Astrocyte (in vitro differentiated cells and primary cell): ENCODE results near the gene FAM124A. TPM values are rescaled to one million over a fixed set of nuclear protein-coding genes. Genes with fewer than 3 reads are reported as not detected.

Experiments used
- DNase-seq: peaks from one replicate; pipeline ENCODE4 v3.0.0-alpha.2; 2010; ENCODE audit warnings: low read depth
- FAIRE-seq: peaks from 2 replicates; lab custom pipeline; 2011; peaks lifted over from hg19 to GRCh38; lab: Jason Lieb, UNC
- H2AFZ ChIP-seq: 2 replicates; pipeline ENCODE4 v1.6.0; 2012; ENCODE audit warnings: low read depth, low read length, inconsistent platforms
- H3K27ac ChIP-seq: 2 replicates; pipeline ENCODE4 v1.5.1; 2011; ENCODE audit warnings: low read depth, low read length, inconsistent platforms
- H3K27me3 ChIP-seq: 2 replicates; pipeline ENCODE4 v1.6.0; 2011; ENCODE audit warnings: low read length, inconsistent platforms; ENCODE audit not compliant: insufficient read depth
- H3K36me3 ChIP-seq: 2 replicates; pipeline ENCODE4 v1.5.1; 2011; ENCODE audit warnings: low read length, inconsistent platforms; ENCODE audit not compliant: insufficient read depth
- H3K4me1 ChIP-seq: 2 replicates; pipeline ENCODE4 v1.5.1; 2011; ENCODE audit warnings: low read length, inconsistent platforms; ENCODE audit not compliant: insufficient read depth
- H3K4me2 ChIP-seq: 2 replicates; pipeline ENCODE4 v1.6.0; 2012; ENCODE audit warnings: low read length, inconsistent platforms
- H3K4me3 ChIP-seq: 2 replicates; pipeline ENCODE4 v1.5.1; 2011; ENCODE audit warnings: low read depth, mild to moderate bottlenecking, low read length, inconsistent platforms; ENCODE audit not compliant: insufficient read depth
- H3K79me2 ChIP-seq: 2 replicates; pipeline ENCODE4 v1.6.0; 2012; ENCODE audit warnings: mild to moderate bottlenecking, low read length, inconsistent platforms; ENCODE audit not compliant: insufficient read depth
- H3K9ac ChIP-seq: 2 replicates; pipeline ENCODE4 v1.6.0; 2012; ENCODE audit warnings: mild to moderate bottlenecking, low read length, inconsistent platforms
- H3K9me3 ChIP-seq: 2 replicates; pipeline ENCODE4 v1.5.1; 2012; ENCODE audit warnings: low read depth, mild to moderate bottlenecking, low read length, inconsistent platforms; ENCODE audit not compliant: insufficient read depth
- H4K20me1 ChIP-seq: 2 replicates; pipeline ENCODE4 v1.6.0; 2012; ENCODE audit warnings: low read length, inconsistent platforms; ENCODE audit not compliant: insufficient read depth
- H3K27ac Mint-ChIP-seq: one replicate; pipeline ENCODE4 v1.8.0; 2021; ENCODE audit warnings: mild to moderate bottlenecking, mixed read lengths; ENCODE audit not compliant: unreplicated experiment
- H3K27me3 Mint-ChIP-seq: one replicate; pipeline ENCODE4 v1.8.0; 2021; ENCODE audit warnings: low read depth, mixed read lengths; ENCODE audit not compliant: unreplicated experiment
- H3K36me3 Mint-ChIP-seq: one replicate; pipeline ENCODE4 v1.8.0; 2021; ENCODE audit warnings: low read depth, mixed read lengths; ENCODE audit not compliant: unreplicated experiment
- H3K4me1 Mint-ChIP-seq: one replicate; pipeline ENCODE4 v1.8.0; 2021; ENCODE audit warnings: low read depth, mixed read lengths; ENCODE audit not compliant: unreplicated experiment
- H3K4me3 Mint-ChIP-seq: one replicate; pipeline ENCODE4 v1.8.0; 2021; ENCODE audit warnings: mild to moderate bottlenecking, moderate library complexity, mixed read lengths; ENCODE audit not compliant: unreplicated experiment
- H3K9me3 Mint-ChIP-seq: one replicate; pipeline ENCODE4 v1.8.0; 2021; ENCODE audit warnings: mild to moderate bottlenecking, mixed read lengths; ENCODE audit not compliant: unreplicated experiment
- EZH2 ChIP-seq: IDR thresholded peaks from 2 replicates; pipeline ENCODE4 v1.6.1; 2012; ENCODE audit warnings: mild to moderate bottlenecking, low read length, inconsistent platforms; ENCODE audit not compliant: insufficient read depth
- total RNA-seq: library from RNA; stranded (reverse); gene quantifications from 2 replicates; pipeline ENCODE4 v1.2.1, GENCODE V29; 2021
- TF ChIP-seq, protein P1 (sequence below): IDR thresholded peaks from 2 replicates; pipeline ENCODE4 v1.5.1; 2011; ENCODE audit warnings: low read depth, mild to moderate bottlenecking, inconsistent platforms, low read length, moderate library complexity; ENCODE audit not compliant: insufficient read depth

FAM124A gene
- total RNA-seq, 1 donor from 2014 or later, result 1.1 TPM

DNA sequence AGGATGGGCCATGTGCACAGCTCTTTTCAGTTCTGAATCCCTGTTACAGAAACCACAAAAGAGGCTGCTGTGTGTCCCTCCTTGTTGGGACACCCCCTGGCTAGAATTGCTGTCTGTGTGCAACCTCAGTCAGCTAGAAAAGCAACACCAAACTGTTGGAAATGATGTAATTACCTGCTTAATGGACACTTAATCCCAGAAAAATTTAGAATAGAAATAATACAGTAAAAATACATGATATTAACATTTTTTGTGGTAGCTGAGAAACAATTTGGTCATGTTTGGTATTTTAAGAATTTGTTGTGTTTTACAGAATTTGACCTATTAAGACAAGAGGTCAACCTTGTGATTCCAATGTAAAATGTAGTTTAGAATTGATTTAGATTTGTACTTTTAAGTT lies 46.8 kb downstream of the FAM124A start:
- Histone ChIP-seq H3K4me1 (no peaks in the 10 kb centered on the region), H4K20me1 (no peaks in the 10 kb centered on the region), H3K27ac (no peak overlapping the region), H3K27me3 (peaks cover 2% of the 10 kb centered on the region), H2AFZ (no peak overlapping the region), H3K4me3 (no peak overlapping the region), H3K9ac (no peak overlapping the region), H3K4me2 (peak overlapping the region; percentile 2), H3K9me3 (no peaks in the 10 kb centered on the region), H3K36me3 (no peaks in the 10 kb centered on the region), H3K79me2 (no peaks in the 10 kb centered on the region)
- TF ChIP-seq, protein P1, sequence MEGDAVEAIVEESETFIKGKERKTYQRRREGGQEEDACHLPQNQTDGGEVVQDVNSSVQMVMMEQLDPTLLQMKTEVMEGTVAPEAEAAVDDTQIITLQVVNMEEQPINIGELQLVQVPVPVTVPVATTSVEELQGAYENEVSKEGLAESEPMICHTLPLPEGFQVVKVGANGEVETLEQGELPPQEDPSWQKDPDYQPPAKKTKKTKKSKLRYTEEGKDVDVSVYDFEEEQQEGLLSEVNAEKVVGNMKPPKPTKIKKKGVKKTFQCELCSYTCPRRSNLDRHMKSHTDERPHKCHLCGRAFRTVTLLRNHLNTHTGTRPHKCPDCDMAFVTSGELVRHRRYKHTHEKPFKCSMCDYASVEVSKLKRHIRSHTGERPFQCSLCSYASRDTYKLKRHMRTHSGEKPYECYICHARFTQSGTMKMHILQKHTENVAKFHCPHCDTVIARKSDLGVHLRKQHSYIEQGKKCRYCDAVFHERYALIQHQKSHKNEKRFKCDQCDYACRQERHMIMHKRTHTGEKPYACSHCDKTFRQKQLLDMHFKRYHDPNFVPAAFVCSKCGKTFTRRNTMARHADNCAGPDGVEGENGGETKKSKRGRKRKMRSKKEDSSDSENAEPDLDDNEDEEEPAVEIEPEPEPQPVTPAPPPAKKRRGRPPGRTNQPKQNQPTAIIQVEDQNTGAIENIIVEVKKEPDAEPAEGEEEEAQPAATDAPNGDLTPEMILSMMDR, result no peak
- TF ChIP-seq EZH2, result no peak
- Mint-ChIP-seq H3K4me1 (peaks cover 18% of the 10 kb centered on the region), H3K9me3 (no peaks in the 10 kb centered on the region), H3K4me3 (peak overlapping the region; percentile 28), H3K27ac (peak overlapping the region; percentile 66), H3K36me3 (no peaks in the 10 kb centered on the region), H3K27me3 (peaks cover 2% of the 10 kb centered on the region)
- FAIRE-seq (peak; percentile 5), DNase-seq (peak; percentile 49)

DNA sequence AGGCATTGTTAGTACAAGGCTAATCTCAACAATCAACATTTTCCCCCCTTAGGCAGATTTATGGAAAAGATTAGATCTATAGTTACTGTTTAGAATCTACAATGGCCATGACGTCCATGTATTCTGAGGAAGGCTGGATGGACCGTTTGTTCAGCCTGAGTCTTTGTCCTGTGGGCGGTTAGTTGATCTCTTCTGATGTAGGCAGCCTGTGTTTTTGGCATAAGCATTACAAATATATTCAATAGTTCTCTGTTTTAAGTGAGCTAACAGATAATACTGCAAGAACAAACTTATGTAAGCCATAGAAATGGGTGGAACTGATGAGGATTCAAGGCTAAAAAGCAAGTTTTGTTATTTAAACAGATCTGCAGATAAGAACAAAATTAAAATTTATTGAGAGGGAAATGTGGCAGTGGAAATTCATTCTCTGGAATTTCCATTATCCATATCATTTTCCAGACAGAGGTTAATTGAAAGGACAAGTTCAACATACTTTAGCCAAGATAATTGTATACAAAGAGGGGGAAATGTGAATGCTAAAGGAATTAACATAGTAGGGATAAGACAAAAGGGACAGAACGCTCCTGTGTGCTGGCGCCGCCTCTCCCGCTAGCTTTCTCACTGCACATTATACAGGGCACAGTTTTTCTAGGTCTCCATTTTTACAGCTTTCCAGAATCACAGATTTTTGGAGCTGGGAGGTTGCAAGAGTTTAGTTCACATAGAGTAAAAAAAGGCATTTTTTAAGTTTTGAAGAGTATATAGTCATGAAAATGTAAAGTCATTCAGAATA lies 48.6 kb downstream of the FAM124A start:
- TF ChIP-seq, protein P1, result no peak
- TF ChIP-seq EZH2, result no peak
- H3K4me3 ChIP-seq, result no peak overlapping the region
- H3K9me3 Mint-ChIP-seq, result no peaks in the 10 kb centered on the region
- no peaks in the 10 kb centered on the region for H3K9me3 ChIP-seq
- no peak for DNase-seq
- no peaks in the 10 kb centered on the region for H3K4me1 ChIP-seq
- H3K9ac ChIP-seq, result no peak overlapping the region
- H3K36me3 ChIP-seq, result no peaks in the 10 kb centered on the region
- H3K27ac Mint-ChIP-seq, result no peak overlapping the region
- no peak for FAIRE-seq
- no peaks in the 10 kb centered on the region for H4K20me1 ChIP-seq
- no peaks in the 10 kb centered on the region for H3K36me3 Mint-ChIP-seq
- H3K4me2 ChIP-seq, result no peak overlapping the region
- peaks cover 2% of the 10 kb centered on the region for H3K27me3 Mint-ChIP-seq
- H2AFZ ChIP-seq, result no peak overlapping the region
- no peak overlapping the region for H3K27ac ChIP-seq
- H3K79me2 ChIP-seq, result no peaks in the 10 kb centered on the region
- peaks cover 2% of the 10 kb centered on the region for H3K27me3 ChIP-seq
- H3K4me1 Mint-ChIP-seq, result peaks cover 18% of the 10 kb centered on the region
- H3K4me3 Mint-ChIP-seq, result no peak overlapping the region

DNA sequence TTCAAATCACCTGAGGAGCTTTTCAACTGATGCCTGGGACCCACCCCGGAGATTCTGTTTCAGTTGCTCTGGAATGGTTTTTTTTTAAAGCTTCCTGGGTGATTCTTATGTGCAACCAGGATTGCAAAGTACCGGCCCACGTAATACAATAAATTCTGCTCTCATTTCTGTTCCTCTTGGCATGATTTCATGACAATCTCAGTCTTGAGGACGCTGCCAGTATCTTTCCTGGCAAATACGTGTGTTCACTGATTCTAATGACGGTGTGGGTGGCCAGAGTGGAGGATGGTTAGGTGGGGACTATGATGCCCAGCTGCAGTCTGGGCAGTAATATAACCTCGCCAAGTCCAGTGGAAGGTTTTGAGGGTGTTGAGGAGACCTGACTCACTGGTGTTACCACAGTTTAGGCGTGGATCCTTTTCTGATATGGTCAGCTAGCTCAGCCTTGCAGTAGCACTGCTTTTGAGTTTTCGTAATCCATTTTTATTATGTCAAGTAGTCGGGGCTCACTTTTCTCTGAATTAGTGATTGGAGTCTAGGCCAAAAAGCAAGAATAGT lies 49.4 kb downstream of the FAM124A start:
- H2AFZ ChIP-seq, result no peak overlapping the region
- no peaks in the 10 kb centered on the region for H4K20me1 ChIP-seq
- DNase-seq (peak; percentile 20), FAIRE-seq (no peak)
- Mint-ChIP-seq H3K27ac (no peak overlapping the region), H3K36me3 (no peaks in the 10 kb centered on the region), H3K27me3 (peaks cover 2% of the 10 kb centered on the region), H3K4me1 (peaks cover 19% of the 10 kb centered on the region), H3K4me3 (no peak overlapping the region), H3K9me3 (no peaks in the 10 kb centered on the region)
- no peak overlapping the region for H3K4me2 ChIP-seq
- H3K9me3 ChIP-seq, result no peaks in the 10 kb centered on the region
- H3K9ac ChIP-seq, result no peak overlapping the region
- no peak for TF ChIP-seq EZH2
- TF ChIP-seq, protein P1, result no peak
- no peak overlapping the region for H3K4me3 ChIP-seq
- no peaks in the 10 kb centered on the region for H3K79me2 ChIP-seq
- H3K27ac ChIP-seq, result no peak overlapping the region
- H3K36me3 ChIP-seq, result no peaks in the 10 kb centered on the region
- H3K4me1 ChIP-seq, result no peaks in the 10 kb centered on the region
- H3K27me3 ChIP-seq, result peaks cover 5% of the 10 kb centered on the region
